A549 (cell line): ENCODE measurements around the gene SDSL. TPM values are rescaled to one million over a fixed set of nuclear protein-coding genes. Genes with fewer than 3 reads are reported as not detected.

Experiments used
- ATAC-seq, 2 experiments: fragments of 200-7000 bp in 1 of 2; fragments of >200 bp in 1 of 2; cut with Nextera tagmentation in 1 of 2; cut with Tn5 transposase in 1 of 2; 3 replicates each; pipeline versions ENCODE4 v1.8.0 to v1.9.1; 2018 to 2020; ENCODE audit warnings: mild to moderate bottlenecking in 1 of 2, moderate library complexity in 1 of 2
- CTCF ChIA-PET: fragments of 300-600 bp; sonication (Branson Sonifier 250); formaldehyde crosslinking; extraction: SDS; loops from one replicate; lab custom pipeline; 2021; ENCODE audit warnings: antibody characterized with exemption, inconsistent platforms; lab: Yijun Ruan, JAX
- POLR2A ChIA-PET: fragments of 350-600 bp; formaldehyde crosslinking; extraction: SDS; loops from one replicate; lab custom pipeline; 2021; ENCODE audit warnings: antibody characterized with exemption, inconsistent platforms; lab: Yijun Ruan, JAX
- DNase-seq, 2 experiments: peaks; one replicate each; pipeline versions ENCODE4 v3.0.0 to v3.0.0-alpha.2; 2011 to 2016; ENCODE audit warnings: low read depth in 1 of 2, low spot score in 1 of 2
- FAIRE-seq: peaks from 2 replicates; lab custom pipeline; 2011; peaks lifted over from hg19 to GRCh38; lab: Jason Lieb, UNC
- H3K27ac ChIP-seq, 2 experiments: fragments of >200 bp; sonication (Bioruptor Twin); formaldehyde crosslinking; 3 replicates each; pipeline ENCODE4 v1.5.1; 2016 to 2017
- H3K4me1 ChIP-seq: fragments of >200 bp; sonication (Bioruptor Twin); formaldehyde crosslinking; 3 replicates; pipeline ENCODE4 v1.6.1; 2016
- H3K4me2 ChIP-seq: fragments of >200 bp; sonication (Bioruptor Twin); formaldehyde crosslinking; 3 replicates; pipeline ENCODE4 v1.6.1; 2016
- H3K4me3 ChIP-seq: fragments of >200 bp; sonication (Bioruptor Twin); formaldehyde crosslinking; 3 replicates; pipeline ENCODE4 v1.5.1; 2016
- H3K9me3 ChIP-seq: fragments of >200 bp; sonication (Bioruptor Twin); formaldehyde crosslinking; 3 replicates; pipeline ENCODE4 v1.6.1; 2016
- CEBPB ChIP-seq, 2 experiments: fragments of >200 bp in 1 of 2; sonication (Bioruptor Twin) in 1 of 2; formaldehyde crosslinking in 1 of 2; IDR thresholded peaks; 2 replicates each; pipeline ENCODE4 v1.6.1; 2012 to 2016
- CHD2 ChIP-seq: fragments of 150-350 bp; IDR thresholded peaks from 2 replicates; pipeline ENCODE4 v1.6.1; 2014; ENCODE audit warnings: low read length; ENCODE audit not compliant: partially characterized antibody
- CHD4 ChIP-seq: fragments of 200-600 bp; sonication (generic); IDR thresholded peaks from 2 replicates; pipeline ENCODE4 v1.6.1; 2016; ENCODE audit warnings: antibody characterized with exemption, mild to moderate bottlenecking, borderline replicate concordance
- ELK1 ChIP-seq: fragments of 150-350 bp; IDR thresholded peaks from 2 replicates; pipeline ENCODE4 v1.6.1; 2014; ENCODE audit warnings: low read depth, mild to moderate bottlenecking, low read length
- FOSB ChIP-seq: fragments of 250-450 bp; sonication (Bioruptor Pico); IDR thresholded peaks from 2 replicates; pipeline ENCODE4 v1.5.0; 2020; ENCODE audit warnings: mild to moderate bottlenecking, moderate library complexity
- FOXS1 ChIP-seq: fragments of 250-450 bp; sonication (Bioruptor Pico); IDR thresholded peaks from 2 replicates; pipeline ENCODE4 v1.5.0; 2020; ENCODE audit warnings: mild to moderate bottlenecking, moderate library complexity
- HES2 ChIP-seq: fragments of >200 bp; sonication (Bioruptor Twin); formaldehyde crosslinking; IDR thresholded peaks from 2 replicates; pipeline ENCODE4 v1.6.1; 2016
- HEYL ChIP-seq: fragments of 250-450 bp; sonication (Bioruptor Pico); IDR thresholded peaks from 2 replicates; pipeline ENCODE4 v1.8.0; 2021; ENCODE audit warnings: mild to moderate bottlenecking, moderate library complexity
- KDM5A ChIP-seq: fragments of 200-600 bp; sonication (generic); IDR thresholded peaks from 2 replicates; pipeline ENCODE4 v1.6.1; 2016; ENCODE audit warnings: antibody characterized with exemption, mild to moderate bottlenecking
- MAFK ChIP-seq: fragments of 450-650 bp; IDR thresholded peaks from 2 replicates; pipeline ENCODE4 v1.6.1; 2014; ENCODE audit not compliant: partially characterized antibody
- NPAS2 ChIP-seq: fragments of 250-450 bp; sonication (Bioruptor Pico); IDR thresholded peaks from 2 replicates; pipeline ENCODE4 v1.8.0; 2022; ENCODE audit warnings: mild to moderate bottlenecking, moderate library complexity, borderline replicate concordance
- NR3C1 ChIP-seq: fragments of >200 bp; sonication (Bioruptor Twin); formaldehyde crosslinking; IDR thresholded peaks from 3 replicates; pipeline ENCODE4 v1.6.1; 2017
- POLR2A ChIP-seq: IDR thresholded peaks from 2 replicates; pipeline ENCODE4 v1.6.1; 2012; ENCODE audit warnings: mild to moderate bottlenecking, low read length
- POLR2AphosphoS2 ChIP-seq: conservative IDR thresholded peaks from 2 replicates; pipeline ENCODE4 v1.6.1; 2012; ENCODE audit warnings: low read length, improper control_type of control experiment, inconsistent platforms
- REST ChIP-seq: fragments of 200-600 bp; sonication (generic); IDR thresholded peaks from 2 replicates; pipeline ENCODE4 v1.6.1; 2016; ENCODE audit warnings: antibody characterized with exemption, mild to moderate bottlenecking, moderate library complexity
- RNF2 ChIP-seq: fragments of 200-600 bp; sonication (generic); IDR thresholded peaks from 2 replicates; pipeline ENCODE4 v1.6.1; 2016; ENCODE audit warnings: low read depth, mild to moderate bottlenecking, antibody characterized with exemption, moderate library complexity, borderline replicate concordance
- TFCP2L1 ChIP-seq: fragments of 250-450 bp; sonication (Bioruptor Pico); IDR thresholded peaks from 2 replicates; pipeline ENCODE4 v1.5.0; 2021; ENCODE audit warnings: mild to moderate bottlenecking
- ZFP36 ChIP-seq: fragments of 450-650 bp; IDR thresholded peaks from 2 replicates; pipeline ENCODE4 v1.6.1; 2014; ENCODE audit warnings: borderline replicate concordance; ENCODE audit not compliant: partially characterized antibody
- WGBS: methylation state at CpG from one replicate; pipeline ENCODE4 v1.1.6; 2017; ENCODE audit errors: missing lambda C conversion rate; 5-methylcytosine and 5-hydroxymethylcytosine counted together
- polyA plus RNA-seq, 4 experiments: library from polyadenylated mRNA; depleted of rRNA in 3 of 4; stranded (reverse); fragments of >200 nt; fragmentation: RNase III in 1 of 4; extraction: RNeasy Plus Mini Kit Qiagen cat#74134 plus additional on column Dnase treatment in 1 of 4; gene quantifications; 2 replicates in 3 of 4; 3 replicates in 1 of 4; pipeline ENCODE4 v1.2.3, GENCODE V29; 2011 to 2017

Gene SDSL
- polyA plus RNA-seq, 2 of the 4 experiments (the other 2 are of a cell fraction) = 21.0 to 26.7 TPM

- WGBS = 36% methylated on average over 15 of the region's 17 CpGs
- ATAC-seq (no peak), FAIRE-seq (no peak)
- ChIA-PET POLR2A (no interaction called here), CTCF (interaction anchor here (0.6 to 2.4 kb wide), 4 partner anchors 9 to 443 kb away, joined by 3 to 8 read pairs (median 4); no protein-coding TSS in a partner anchor)
- H3K4me3 ChIP-seq = no peak overlapping the region
- no peak overlapping the region for H3K4me2 ChIP-seq
- no peaks in the 10 kb centered on the region for H3K9me3 ChIP-seq
- no peak overlapping the region for H3K27ac ChIP-seq
- H3K4me1 ChIP-seq = peaks cover 19% of the 10 kb centered on the region
- TF ChIP-seq CEBPB (IDR thresholded peaks at IDR 0.05) (no peak), POLR2AphosphoS2 (no peak), ELK1 (no peak), NR3C1 (no peak), CHD2 (no peak), TFCP2L1 (no peak), MAFK (no peak), KDM5A (no peak), REST (no peak), POLR2A (no peak), HES2 (no peak), ZFP36 (no peak), FOSB (no peak), HEYL (CRISPR knock-in tag) (no peak)
- TF ChIP-seq, all 56 proteins: peak for 0
- no peak for DNase-seq
These were observed 47.2 kb downstream of the SDSL start for GRCh38 chr12:113469224-113469948.

GRCh38 chr12:113469949-113470743, 48.0 kb downstream of the SDSL start:
- Histone ChIP-seq H3K4me2 (no peak overlapping the region), H3K9me3 (no peaks in the 10 kb centered on the region), H3K27ac (no peak overlapping the region), H3K4me3 (no peak overlapping the region), H3K4me1 (peaks cover 11% of the 10 kb centered on the region)
- ATAC-seq (no peak), FAIRE-seq (no peak), DNase-seq (no peak)
- POLR2A ChIA-PET = no interaction called here
- 8% methylated on average over 19 of the region's 19 CpGs for WGBS
- TF ChIP-seq RNF2 (no peak), POLR2A (no peak), NPAS2 (no peak), MAFK (no peak), CHD4 (no peak), ZFP36 (no peak), FOXS1 (CRISPR knock-in tag) (no peak)
- CTCF ChIA-PET = interaction anchor here (0.6 to 2.4 kb wide), 5 partner anchors 8 to 442 kb away, joined by 3 to 8 read pairs (median 4); no protein-coding TSS in a partner anchor
